ENCODE data around the gene LGALS3BP. TPM values are rescaled to one million over a fixed set of nuclear protein-coding genes. Genes with fewer than 3 reads are reported as not detected.

LGALS3BP gene
- total and polyA plus RNA-seq, 2 of the 8 experiments (the other 6 are each of a cell fraction or from before 2014, with no cell fraction given) = 56.1 to 61.6 TPM

DNA sequence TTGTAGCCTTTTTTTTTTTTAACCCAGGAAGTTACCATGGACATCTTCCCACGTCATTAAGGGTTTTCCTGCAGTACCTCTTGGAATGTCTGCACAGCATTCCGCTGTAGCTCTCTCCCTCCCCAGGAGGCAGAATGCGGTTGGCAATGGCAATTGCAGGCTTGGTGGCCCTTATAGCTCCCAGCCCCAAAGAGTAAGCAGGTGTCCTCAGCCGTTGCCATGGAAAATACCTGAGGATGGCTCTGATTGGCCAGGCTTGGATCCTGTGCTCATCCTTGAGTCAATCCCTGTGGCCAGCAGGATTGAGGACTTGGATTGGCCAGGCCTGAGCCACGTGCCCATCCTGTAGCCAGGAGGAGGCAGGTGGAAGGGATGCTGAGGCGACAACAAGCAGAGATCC lies 39.0 kb downstream of the LGALS3BP start:
- no peak overlapping the region for H3K4me2 ChIP-seq (ENCODE audit: insufficient read depth in 1 of 2, low read depth in 2 of 2, low read length in 2 of 2)
- H3K36me3 ChIP-seq (ENCODE audit: control insufficient read depth in 2 of 4, insufficient read depth in 4 of 4, low read length in 3 of 4) = no peaks in the 10 kb centered on the region
- H3K14ac ChIP-seq (ENCODE audit: insufficient read length) = no peak overlapping the region
- no peak overlapping the region for H3K4me3 ChIP-seq (ENCODE audit: extremely low read depth in 1 of 4, insufficient read depth in 2 of 4, low read depth in 3 of 4, low read length in 4 of 4)
- H2AFZ ChIP-seq (ENCODE audit: low read length) = no peak overlapping the region
- no peak overlapping the region for H4K91ac ChIP-seq (replicated peaks; ENCODE audit: insufficient read length, low read length)
- no peak overlapping the region for H4K8ac ChIP-seq (ENCODE audit: extremely low read depth, insufficient read depth, low read length)
- no peaks in the 10 kb centered on the region for H3K79me1 ChIP-seq (ENCODE audit: low read depth, low read length)
- FAIRE-seq (peak; percentile 92), DNase-seq (ENCODE audit: low read depth in 1 of 2, low spot score in 2 of 2) (peak in 1 of 2 experiments; percentile 63)
- no peak overlapping the region for H2BK20ac ChIP-seq (ENCODE audit: low read length)
- no peak overlapping the region for H2BK5ac ChIP-seq (ENCODE audit: low read depth, low read length)
- POLR2A ChIA-PET (ENCODE audit: partially characterized antibody) = interaction anchor here (0.7 to 1.2 kb wide), 2 partner anchors 13 to 31 kb away, joined by 3 read pairs; no protein-coding TSS in a partner anchor
- H3K23ac ChIP-seq (ENCODE audit: insufficient read length) = no peak overlapping the region
- H2AK5ac ChIP-seq (ENCODE audit: low read depth, low read length) = no peak overlapping the region
- peaks cover 0 to 1% of the 10 kb centered on the region in 2 experiments for H4K20me1 ChIP-seq (replicated peaks in 1 of 2; ENCODE audit: control insufficient read depth in 1 of 2, insufficient read depth in 2 of 2, low read length in 2 of 2)
- H3K9ac ChIP-seq (replicated peaks in 1 of 4; ENCODE audit: extremely low read depth in 1 of 4, low read depth in 3 of 4, low read length in 3 of 4) = no peak overlapping the region
- no peaks in the 10 kb centered on the region for H3K79me2 ChIP-seq (ENCODE audit: control insufficient read depth in 1 of 2, insufficient read depth in 2 of 2, low read length in 2 of 2)
- no peak overlapping the region for H3K4ac ChIP-seq (replicated peaks; ENCODE audit: insufficient read length, low read depth, low read length)
- H2BK15ac ChIP-seq (ENCODE audit: low read length) = no peak overlapping the region
- H3K9me3 ChIP-seq (ENCODE audit: insufficient read depth in 2 of 2, low read depth in 1 of 2, low read length in 1 of 2) = no peaks in the 10 kb centered on the region
- no peak overlapping the region for H3K18ac ChIP-seq (ENCODE audit: extremely low read depth, low read length)
- H3K4me1 ChIP-seq (replicated peaks in 1 of 4; ENCODE audit: control insufficient read depth in 3 of 4, insufficient read depth in 4 of 4, low read length in 3 of 4) = peaks cover 0 to 4% (median 0%) of the 10 kb centered on the region in 4 experiments; a peak in 2 of 7 replicates
- no peaks in the 10 kb centered on the region; a peak in 1 of 7 replicates for H3K27me3 ChIP-seq (replicated peaks in 1 of 4; ENCODE audit: control insufficient read depth in 3 of 4, extremely low read depth in 1 of 4, insufficient read depth in 3 of 4, low read length in 3 of 4)
- no peak overlapping the region for H4K5ac ChIP-seq (ENCODE audit: insufficient read length, low read depth, low read length)
- no peak overlapping the region for H2BK120ac ChIP-seq (replicated peaks; ENCODE audit: low read depth, low read length)
- no peak overlapping the region for H2BK12ac ChIP-seq (ENCODE audit: low read depth, low read length)
- no peak overlapping the region for H3K27ac ChIP-seq (ENCODE audit: low read depth, low read length)
- CTCF ChIA-PET (ENCODE audit: partially characterized antibody) = interaction anchor here (0.6 to 6.5 kb wide), 4 partner anchors 12 to 147 kb away, joined by 3 to 35 read pairs (median 4); partner anchors contain the start of gene LGALS3BP
- 62% methylated on average over 6 of the region's 6 CpGs; no CpG with 5 or more reads in 1 of the 2 experiments for WGBS, 2 experiments (ENCODE audit: extremely low coverage in 1 of 2, insufficient coverage in 1 of 2, insufficient read length in 1 of 2, insufficient replicate concordance in 2 of 2, low coverage in 1 of 2, low lambda C conversion rate in 2 of 2, missing lambda C conversion rate in 1 of 2)
- no peaks in the 10 kb centered on the region for H3K23me2 ChIP-seq (ENCODE audit: low read depth, low read length)
- H3K56ac ChIP-seq (replicated peaks; ENCODE audit: insufficient read length, low read depth, low read length) = no peak overlapping the region
- TF ChIP-seq RFX5 (IDR thresholded peaks at IDR 0.05; ENCODE audit: borderline replicate concordance, low read depth, low read length) (no peak), EZH2 (IDR thresholded peaks at IDR 0.05; ENCODE audit: low read depth, low read length, severe bottlenecking) (no peak), CBX5 (IDR thresholded peaks at IDR 0.05; ENCODE audit: low read depth, low read length) (no peak), SIRT6 (IDR thresholded peaks at IDR 0.05; ENCODE audit: low read length) (no peak), JUN (IDR thresholded peaks at IDR 0.05; ENCODE audit: low read depth, low read length) (no peak), NANOG (IDR thresholded peaks at IDR 0.05; ENCODE audit: insufficient read depth, low read depth, low read length, poor library complexity, severe bottlenecking) (no peak), SUZ12 (IDR thresholded peaks at IDR 0.05; ENCODE audit: low read length) (no peak), POLR2A (IDR thresholded peaks at IDR 0.05; ENCODE audit: control extremely low read depth in 1 of 2, low read depth in 2 of 2, low read length in 2 of 2) (no peak), MAFK (IDR thresholded peaks at IDR 0.05; ENCODE audit: low read depth, low read length) (no peak), POLR2AphosphoS5 (IDR thresholded peaks at IDR 0.05; ENCODE audit: low read depth, low read length) (no peak), NRF1 (IDR thresholded peaks at IDR 0.05; ENCODE audit: low read depth, low read length) (no peak)
- TF ChIP-seq, protein P1, sequence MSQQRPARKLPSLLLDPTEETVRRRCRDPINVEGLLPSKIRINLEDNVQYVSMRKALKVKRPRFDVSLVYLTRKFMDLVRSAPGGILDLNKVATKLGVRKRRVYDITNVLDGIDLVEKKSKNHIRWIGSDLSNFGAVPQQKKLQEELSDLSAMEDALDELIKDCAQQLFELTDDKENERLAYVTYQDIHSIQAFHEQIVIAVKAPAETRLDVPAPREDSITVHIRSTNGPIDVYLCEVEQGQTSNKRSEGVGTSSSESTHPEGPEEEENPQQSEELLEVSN (IDR thresholded peaks at IDR 0.05) = peak; percentile 62
- TF ChIP-seq, protein P2, sequence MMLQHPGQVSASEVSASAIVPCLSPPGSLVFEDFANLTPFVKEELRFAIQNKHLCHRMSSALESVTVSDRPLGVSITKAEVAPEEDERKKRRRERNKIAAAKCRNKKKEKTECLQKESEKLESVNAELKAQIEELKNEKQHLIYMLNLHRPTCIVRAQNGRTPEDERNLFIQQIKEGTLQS (IDR thresholded peaks at IDR 0.05; ENCODE audit: insufficient read depth, low read depth, low read length) = 0 out of 2 replicates have a peak, but pooled peaks have one; percentile 8

Data from H1 (cell line).